ENCODE data around the gene QRSL1.
"Not testable (repeated sequence)": the region's sequence is repeated elsewhere in the genome, so short reads cannot be mapped to it uniquely, and the experiment has no call there.

QRSL1 gene

GRCh38 chr6:106629103-106629858 is at the start of gene QRSL1, which contains the start of gene RTN4IP1:
QRSL1 (plus strand) TSS chr6:106629578; CDS start chr6:106629682, 104 bp downstream.
RTN4IP1 (minus strand) TSS chr6:106629498; CDS start chr6:106629021, 477 bp downstream.
- DNase-seq = peak; percentile 91

GRCh38 chr6:106581468-106581867 is 47.9 kb upstream of the QRSL1 start:
- DNase-seq = no peak

GRCh38 chr6:106586815-106587415 is 42.5 kb upstream of the QRSL1 start:
- no peak for DNase-seq

GRCh38 chr6:106588937-106589336 is 40.4 kb upstream of the QRSL1 start:
- DNase-seq = not testable (repeated sequence)

GRCh38 chr6:106591111-106591825 is 38.1 kb upstream of the QRSL1 start:
- no peak for DNase-seq

GRCh38 chr6:106599440-106599839 is 29.9 kb upstream of the QRSL1 start:
- DNase-seq = no peak

GRCh38 chr6:106600329-106600728 is 29.0 kb upstream of the QRSL1 start:
- no peak for DNase-seq

GRCh38 chr6:106608080-106608668 is 21.2 kb upstream of the QRSL1 start:
- DNase-seq = no peak

- DNase-seq = peak; percentile 64
Measured at GRCh38 chr6:106609699-106610098, 19.7 kb upstream of the QRSL1 start.

- DNase-seq = no peak
Measured at GRCh38 chr6:106611030-106611429, 18.3 kb upstream of the QRSL1 start.

- DNase-seq = no peak
Measured at GRCh38 chr6:106612671-106613416, 16.5 kb upstream of the QRSL1 start.

- no peak for DNase-seq
Measured at GRCh38 chr6:106613590-106613989, 15.8 kb upstream of the QRSL1 start.

GRCh38 chr6:106614166-106614565 is 15.2 kb upstream of the QRSL1 start:
- no peak for DNase-seq

- DNase-seq = no peak
Measured at GRCh38 chr6:106614592-106615257, 14.7 kb upstream of the QRSL1 start.

GRCh38 chr6:106617302-106617701 is 12.1 kb upstream of the QRSL1 start:
- DNase-seq = no peak

- DNase-seq = no peak
Measured at GRCh38 chr6:106617857-106618256, 11.5 kb upstream of the QRSL1 start.

GRCh38 chr6:106618324-106618723 is 11.1 kb upstream of the QRSL1 start:
- no peak for DNase-seq

- DNase-seq = no peak
Measured at GRCh38 chr6:106619223-106619622, 10.2 kb upstream of the QRSL1 start.

GRCh38 chr6:106620931-106621672 is 8.3 kb upstream of the QRSL1 start:
- DNase-seq = no peak

GRCh38 chr6:106622412-106622811 is 7.0 kb upstream of the QRSL1 start:
- DNase-seq = no peak

- no peak for DNase-seq
Measured at GRCh38 chr6:106623039-106623438, 6.3 kb upstream of the QRSL1 start.
